Fibroblast of lung (primary cell): ENCODE measurements around the gene GLIS1. TPM values are rescaled to one million over a fixed set of nuclear protein-coding genes. Genes with fewer than 3 reads are reported as not detected.
A peak's percentile ranks its signal among the peaks of the same experiment; 100 is the strongest.

ENCODE experiments used
- DNase-seq, 2 donors: peaks; one replicate each; pipeline versions ENCODE4 v3.0.0 to v3.0.0-alpha.2; 2010; ENCODE audit warnings: low read depth in 2 of 2
- H2AFZ ChIP-seq: 2 replicates; pipeline ENCODE4 v1.5.1; 2012; ENCODE audit warnings: low read length, control low read depth, inconsistent platforms
- H3K27ac ChIP-seq: 2 replicates; pipeline ENCODE4 v1.5.1; 2011; ENCODE audit warnings: low read length, control low read depth; ENCODE audit not compliant: insufficient read depth
- H3K27me3 ChIP-seq: 2 replicates; pipeline ENCODE4 v1.5.1; 2011; ENCODE audit warnings: mild to moderate bottlenecking, low read length; ENCODE audit not compliant: control insufficient read depth, insufficient read depth
- H3K36me3 ChIP-seq: 2 replicates; pipeline ENCODE4 v1.5.1; 2011; ENCODE audit warnings: low read length; ENCODE audit not compliant: control insufficient read depth, insufficient read depth
- H3K4me1 ChIP-seq: 2 replicates; pipeline ENCODE4 v1.5.1; 2011; ENCODE audit warnings: low read length; ENCODE audit not compliant: control insufficient read depth, insufficient read depth; ENCODE audit errors: extremely low read depth
- H3K4me2 ChIP-seq: 2 replicates; pipeline ENCODE4 v1.5.1; 2011; ENCODE audit warnings: low read length, control low read depth; ENCODE audit not compliant: insufficient read depth; ENCODE audit errors: extremely low read depth
- H3K4me3 ChIP-seq, 4 experiments: fragments of 200-600 bp in 1 of 4; sonication (generic) in 1 of 4; replicated peaks in 1 of 4; 2 replicates each; pipeline ENCODE4 v1.5.1; 2011 to 2016; ENCODE audit warnings: low read length in 4 of 4, low read depth in 3 of 4, mild to moderate bottlenecking in 3 of 4, control low read depth in 2 of 4, inconsistent platforms in 1 of 4, mixed read lengths in 1 of 4; ENCODE audit not compliant: insufficient read depth in 1 of 4; ENCODE audit errors: control extremely low read depth in 1 of 4
- H3K79me2 ChIP-seq: 2 replicates; pipeline ENCODE4 v1.5.1; 2012; ENCODE audit warnings: mild to moderate bottlenecking, low read length, inconsistent platforms; ENCODE audit not compliant: control insufficient read depth, insufficient read depth
- H3K9ac ChIP-seq: 2 replicates; pipeline ENCODE4 v1.5.1; 2011; ENCODE audit warnings: mild to moderate bottlenecking, low read length, control low read depth; ENCODE audit not compliant: insufficient read depth
- H3K9me3 ChIP-seq: 2 replicates; pipeline ENCODE4 v1.5.1; 2012; ENCODE audit warnings: low read depth, low read length; ENCODE audit not compliant: control insufficient read depth, insufficient read depth
- H4K20me1 ChIP-seq: 2 replicates; pipeline ENCODE4 v1.5.1; 2011; ENCODE audit warnings: low read length; ENCODE audit not compliant: control insufficient read depth, insufficient read depth; ENCODE audit errors: extremely low read depth
- CTCF ChIP-seq, 2 donors: IDR thresholded peaks in 1 of 2; conservative IDR thresholded peaks in 1 of 2; 1 replicate in 1 of 2; 2 replicates in 1 of 2; pipeline ENCODE4 v1.5.1; 2011 to 2012; ENCODE audit warnings: low read length in 2 of 2, control low read depth in 1 of 2, inconsistent platforms in 1 of 2, low read depth in 1 of 2, mild to moderate bottlenecking in 1 of 2
- EZH2 ChIP-seq: IDR thresholded peaks from 2 replicates; pipeline ENCODE4 v1.5.1; 2012; ENCODE audit warnings: low read length, control low read depth, mild to moderate bottlenecking; ENCODE audit errors: missing control alignments
- polyA plus RNA-seq, 2 donors: library from polyadenylated mRNA; depleted of rRNA in 1 of 2; stranded (reverse) in 1 of 2; unstranded in 1 of 2; fragments of >200 nt; gene quantifications; 2 replicates each; pipeline ENCODE4 v1.2.1, GENCODE V29; 2011 to 2012; ENCODE audit warnings: missing spikeins in 1 of 2
- total RNA-seq: library from RNA; depleted of rRNA; stranded (reverse); fragments of >200 nt; gene quantifications from 2 replicates; pipeline ENCODE4 v1.2.1, GENCODE V29; 2014

GLIS1 gene
- total and polyA plus RNA-seq, 2 donors (not counting 1 experiment from before 2014, with no cell fraction given): under 0.01 to 0.05 TPM

- DNase-seq: peak in 1 of 2 donors; percentile 17
- H3K4me3 ChIP-seq: no peak overlapping the region
- H3K4me1 ChIP-seq: peaks cover 13% of the 10 kb centered on the region
- H3K4me2 ChIP-seq: no peak overlapping the region
- H3K9me3 ChIP-seq: no peaks in the 10 kb centered on the region
- H3K79me2 ChIP-seq: no peaks in the 10 kb centered on the region
- H4K20me1 ChIP-seq: no peaks in the 10 kb centered on the region
- H3K36me3 ChIP-seq: no peaks in the 10 kb centered on the region
- TF ChIP-seq EZH2: no peak
- TF ChIP-seq CTCF (conservative IDR thresholded peaks at IDR 0.05 in 1 of 2, IDR thresholded peaks at IDR 0.05 in 1 of 2; ENCODE audit: low read depth in 1 of 2, low read length in 2 of 2): no peak
- no peaks in the 10 kb centered on the region for H3K27me3 ChIP-seq
- H3K9ac ChIP-seq: no peak overlapping the region
- H3K27ac ChIP-seq: no peak overlapping the region
- no peak overlapping the region for H2AFZ ChIP-seq
These were observed 7.8 kb downstream of the GLIS1 start for GRCh38 chr1:53731043-53731600.

DNA sequence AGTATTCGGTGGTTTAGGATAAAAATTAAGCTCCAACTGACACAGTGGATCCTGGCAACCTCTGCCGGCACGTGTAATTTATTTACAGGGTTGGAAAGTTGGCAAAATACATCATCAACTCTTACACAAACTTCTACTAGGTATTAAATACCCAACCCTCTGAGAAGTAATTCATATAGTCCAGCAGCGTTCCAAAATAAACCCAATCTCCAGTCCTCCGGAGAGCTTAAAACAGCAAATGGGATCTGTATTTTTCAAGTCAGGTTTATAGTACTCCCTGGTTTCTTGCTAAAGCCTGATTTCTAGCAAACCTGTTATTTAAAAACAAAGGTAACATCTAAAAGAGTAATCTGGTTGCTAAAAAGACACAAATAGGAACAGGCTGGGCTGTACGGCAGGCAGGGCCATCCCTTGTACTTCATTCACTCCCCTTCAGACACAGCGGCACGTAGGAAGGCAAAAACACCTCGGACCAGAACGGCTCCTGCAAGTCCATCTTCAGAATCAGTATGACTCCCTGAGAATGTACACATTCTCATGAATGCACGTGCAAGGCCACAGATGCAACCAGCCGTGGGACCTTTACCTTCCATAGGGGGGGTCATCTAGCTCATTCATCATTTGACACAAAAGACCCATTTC, 8.6 kb downstream of the GLIS1 start:
- no peak overlapping the region for H3K4me2 ChIP-seq
- no peaks in the 10 kb centered on the region for H4K20me1 ChIP-seq
- TF ChIP-seq EZH2 (no peak), CTCF (conservative IDR thresholded peaks at IDR 0.05 in 1 of 2, IDR thresholded peaks at IDR 0.05 in 1 of 2; ENCODE audit: low read depth in 1 of 2, low read length in 2 of 2) (no peak)
- no peaks in the 10 kb centered on the region for H3K79me2 ChIP-seq
- H3K27ac ChIP-seq: no peak overlapping the region
- H3K36me3 ChIP-seq: no peaks in the 10 kb centered on the region
- no peak overlapping the region for H3K9ac ChIP-seq
- no peak overlapping the region for H2AFZ ChIP-seq
- DNase-seq: no peak
- H3K4me1 ChIP-seq: peaks cover 12% of the 10 kb centered on the region
- H3K27me3 ChIP-seq: no peaks in the 10 kb centered on the region
- H3K9me3 ChIP-seq: no peaks in the 10 kb centered on the region
- no peak overlapping the region for H3K4me3 ChIP-seq

GRCh38 chr1:53729456-53730223, 9.3 kb downstream of the GLIS1 start:
- Histone ChIP-seq H3K27me3 (no peaks in the 10 kb centered on the region), H3K79me2 (no peaks in the 10 kb centered on the region), H3K4me3 (no peak overlapping the region), H3K9ac (no peak overlapping the region), H3K9me3 (no peaks in the 10 kb centered on the region), H3K27ac (no peak overlapping the region), H3K4me1 (peaks cover 7% of the 10 kb centered on the region), H3K4me2 (no peak overlapping the region), H3K36me3 (no peaks in the 10 kb centered on the region), H2AFZ (no peak overlapping the region), H4K20me1 (no peaks in the 10 kb centered on the region)
- DNase-seq: no peak
- TF ChIP-seq CTCF (conservative IDR thresholded peaks at IDR 0.05 in 1 of 2, IDR thresholded peaks at IDR 0.05 in 1 of 2; ENCODE audit: low read depth in 1 of 2, low read length in 2 of 2): no peak
- TF ChIP-seq EZH2: no peak
